Omental fat pad (tissue), 4 donors: ENCODE results near the gene RCC1. TPM values are rescaled to one million over a fixed set of nuclear protein-coding genes. Genes with fewer than 3 reads are reported as not detected.
"Not testable (repeated sequence)": the region's sequence is repeated elsewhere in the genome, so short reads cannot be mapped to it uniquely, and the experiment has no call there.

Experiments used
- ATAC-seq: fragments of 150-250 bp; one replicate; pipeline ENCODE4 v1.9.1; 2016; ENCODE audit warnings: mild to moderate bottlenecking, moderate library complexity; ENCODE audit not compliant: low FRiP score
- DNase-seq: peaks from one replicate; pipeline ENCODE4 v3.0.0-alpha.2; 2019; ENCODE audit warnings: low spot score
- total RNA-seq, 4 donors: library from RNA; depleted of rRNA; stranded (reverse); fragments of >200 nt; gene quantifications; one replicate each; pipeline ENCODE4 v1.1.0, GENCODE V29; 2016
- TF ChIP-seq, protein P1 (sequence below), 3 donors: fragments of 450-650 bp; IDR thresholded peaks; one replicate each; pipeline ENCODE4 v1.5.1; 2016 to 2017; ENCODE audit warnings: antibody characterized with exemption in 3 of 3, mild to moderate bottlenecking in 3 of 3, moderate library complexity in 2 of 3

The RCC1 gene
- total RNA-seq, 4 donors from 2014 or later, result 15.3 to 32.9 (median 22.1) TPM

DNA sequence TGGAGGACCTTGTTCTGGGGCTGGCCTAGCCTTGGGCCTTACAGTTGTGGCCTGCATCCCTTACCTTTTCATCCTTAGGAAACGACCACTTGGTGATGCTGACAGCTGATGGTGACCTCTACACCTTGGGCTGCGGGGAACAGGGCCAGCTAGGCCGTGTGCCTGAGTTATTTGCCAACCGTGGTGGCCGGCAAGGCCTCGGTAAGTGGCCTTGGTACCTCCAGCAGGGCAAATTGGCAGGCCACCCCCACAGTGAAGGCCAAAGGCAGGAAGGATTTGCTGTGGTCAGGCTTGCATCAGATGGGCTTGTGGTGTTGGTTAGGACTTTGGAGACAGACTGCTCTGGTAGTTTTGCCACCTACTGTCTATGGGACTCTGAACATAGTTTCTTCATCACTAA lies 29.3 kb downstream of the RCC1 start:
- ATAC-seq, result no peak
- TF ChIP-seq, protein P1, sequence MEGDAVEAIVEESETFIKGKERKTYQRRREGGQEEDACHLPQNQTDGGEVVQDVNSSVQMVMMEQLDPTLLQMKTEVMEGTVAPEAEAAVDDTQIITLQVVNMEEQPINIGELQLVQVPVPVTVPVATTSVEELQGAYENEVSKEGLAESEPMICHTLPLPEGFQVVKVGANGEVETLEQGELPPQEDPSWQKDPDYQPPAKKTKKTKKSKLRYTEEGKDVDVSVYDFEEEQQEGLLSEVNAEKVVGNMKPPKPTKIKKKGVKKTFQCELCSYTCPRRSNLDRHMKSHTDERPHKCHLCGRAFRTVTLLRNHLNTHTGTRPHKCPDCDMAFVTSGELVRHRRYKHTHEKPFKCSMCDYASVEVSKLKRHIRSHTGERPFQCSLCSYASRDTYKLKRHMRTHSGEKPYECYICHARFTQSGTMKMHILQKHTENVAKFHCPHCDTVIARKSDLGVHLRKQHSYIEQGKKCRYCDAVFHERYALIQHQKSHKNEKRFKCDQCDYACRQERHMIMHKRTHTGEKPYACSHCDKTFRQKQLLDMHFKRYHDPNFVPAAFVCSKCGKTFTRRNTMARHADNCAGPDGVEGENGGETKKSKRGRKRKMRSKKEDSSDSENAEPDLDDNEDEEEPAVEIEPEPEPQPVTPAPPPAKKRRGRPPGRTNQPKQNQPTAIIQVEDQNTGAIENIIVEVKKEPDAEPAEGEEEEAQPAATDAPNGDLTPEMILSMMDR (IDR thresholded peaks at IDR 0.05), result no peak
- DNase-seq, result no peak

- TF ChIP-seq, protein P1 (IDR thresholded peaks at IDR 0.05), result no peak
- ATAC-seq, result no peak
- DNase-seq, result no peak
Observed at GRCh38 chr1:28537457-28538199, 31.8 kb downstream of the RCC1 start.

DNA sequence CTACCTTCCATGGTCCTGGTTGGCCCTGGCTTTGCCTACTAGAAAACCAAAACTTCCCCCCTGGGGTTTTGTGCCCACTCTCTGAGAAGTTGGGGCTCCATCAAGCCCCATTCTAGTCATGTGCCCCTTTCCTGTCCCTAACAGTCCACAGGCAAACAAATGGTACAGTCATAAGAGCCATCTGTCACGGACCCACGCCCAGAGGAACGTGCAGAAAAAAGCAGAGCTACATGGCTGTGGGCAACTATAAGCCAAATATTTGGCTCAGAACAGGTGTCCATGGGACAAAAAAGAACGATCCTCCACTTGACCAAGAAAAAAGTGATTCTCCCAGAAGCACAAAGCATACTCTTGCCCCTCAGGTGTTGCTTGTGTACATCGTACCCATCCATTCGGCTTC lies 32.4 kb downstream of the RCC1 start:
- DNase-seq (no peak), ATAC-seq (no peak)
- TF ChIP-seq, protein P1 (IDR thresholded peaks at IDR 0.05), result no peak

- TF ChIP-seq, protein P1 (IDR thresholded peaks at IDR 0.05), result no peak
- no peak for ATAC-seq
- DNase-seq, result no peak
Observed at GRCh38 chr1:28540651-28541050, 34.8 kb downstream of the RCC1 start.

DNA sequence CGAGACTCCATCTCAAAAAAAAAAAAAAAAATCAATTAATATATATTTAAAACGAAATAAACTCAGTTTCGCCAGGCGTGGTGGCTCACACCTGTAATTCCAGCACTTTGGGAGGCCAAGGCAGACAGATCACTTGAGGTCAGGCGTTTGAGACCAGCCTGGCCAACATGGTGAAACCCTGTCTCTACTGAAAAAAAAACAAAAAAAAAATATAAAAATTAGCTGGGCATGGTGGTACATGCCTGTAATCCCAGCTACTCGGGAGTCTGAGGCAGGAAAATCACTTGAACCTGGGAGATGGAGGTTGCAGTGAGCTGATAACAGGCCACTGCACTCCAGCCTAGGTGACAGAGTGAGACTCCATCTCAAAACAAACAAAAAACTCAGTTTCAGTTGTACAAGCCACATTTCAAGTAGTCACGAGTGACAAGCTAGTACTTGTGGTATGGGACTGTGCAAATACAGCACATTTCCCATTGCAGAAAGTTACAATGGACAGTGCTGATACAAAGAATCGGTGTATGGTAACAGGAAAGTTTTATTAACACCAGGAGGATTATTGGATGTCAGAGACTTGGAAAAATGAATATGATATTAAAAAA lies 35.7 kb downstream of the RCC1 start:
- not testable (repeated sequence) for ATAC-seq, DNase-seq

- DNase-seq, result no peak
- no peak for ATAC-seq
- TF ChIP-seq, protein P1 (IDR thresholded peaks at IDR 0.05), result no peak
Observed at GRCh38 chr1:28545246-28545628, 39.4 kb downstream of the RCC1 start.

GRCh38 chr1:28548318-28548717 lies 42.5 kb downstream of the RCC1 start:
- DNase-seq (no peak), ATAC-seq (no peak)
- TF ChIP-seq, protein P1 (IDR thresholded peaks at IDR 0.05), result no peak
